ENCODE results near the gene SLIT1. TPM values are rescaled to one million over a fixed set of nuclear protein-coding genes. Genes with fewer than 3 reads are reported as not detected.

The SLIT1 gene
- total RNA-seq, 1 donor from 2014 or later = 0.49 TPM

DNA sequence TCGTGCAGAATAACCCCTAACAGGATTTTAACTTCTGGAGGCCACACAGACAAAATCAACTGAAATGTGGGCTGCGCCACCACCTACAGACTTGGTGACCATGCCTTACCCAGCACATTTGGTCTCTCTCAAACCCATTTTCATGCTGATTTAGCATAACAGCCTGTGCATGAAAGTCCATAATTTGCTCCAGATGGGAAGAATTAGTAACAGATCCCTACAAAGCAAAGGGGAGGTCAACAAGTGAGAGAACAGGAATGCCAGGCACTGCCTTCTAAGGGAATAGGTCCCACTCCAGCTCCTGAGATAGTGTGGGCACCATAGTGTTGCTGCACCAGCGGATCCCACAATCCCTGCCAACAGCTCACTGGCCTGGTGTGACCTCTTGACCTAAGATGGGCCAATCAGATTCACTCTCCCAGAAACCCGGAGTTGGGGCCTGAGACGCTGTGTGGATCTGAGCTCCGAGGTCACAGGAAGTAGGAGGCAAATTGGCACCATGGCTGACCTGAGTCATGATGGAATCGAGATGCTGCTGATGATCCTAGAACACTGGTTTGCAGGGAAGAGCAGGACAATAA is 32.4 kb downstream of the SLIT1 start:
- Histone ChIP-seq H3K4me3 (no peak overlapping the region), H3K9me3 (no peaks in the 10 kb centered on the region), H3K27ac (no peak overlapping the region), H3K4me1 (no peaks in the 10 kb centered on the region), H3K36me3 (no peaks in the 10 kb centered on the region), H3K27me3 (no peaks in the 10 kb centered on the region)
- intact Hi-C loops (cut with DNase I) = loop anchor here (5.0 kb wide), 1 partner anchor 1781 kb away; no protein-coding TSS in a partner anchor
- TF ChIP-seq POLR2A (IDR thresholded peaks at IDR 0.05) = no peak
- no peak for TF ChIP-seq POLR2AphosphoS5 (IDR thresholded peaks at IDR 0.05; ENCODE audit: insufficient read depth in 1 of 2, low read depth in 1 of 2)
- TF ChIP-seq, protein P1, sequence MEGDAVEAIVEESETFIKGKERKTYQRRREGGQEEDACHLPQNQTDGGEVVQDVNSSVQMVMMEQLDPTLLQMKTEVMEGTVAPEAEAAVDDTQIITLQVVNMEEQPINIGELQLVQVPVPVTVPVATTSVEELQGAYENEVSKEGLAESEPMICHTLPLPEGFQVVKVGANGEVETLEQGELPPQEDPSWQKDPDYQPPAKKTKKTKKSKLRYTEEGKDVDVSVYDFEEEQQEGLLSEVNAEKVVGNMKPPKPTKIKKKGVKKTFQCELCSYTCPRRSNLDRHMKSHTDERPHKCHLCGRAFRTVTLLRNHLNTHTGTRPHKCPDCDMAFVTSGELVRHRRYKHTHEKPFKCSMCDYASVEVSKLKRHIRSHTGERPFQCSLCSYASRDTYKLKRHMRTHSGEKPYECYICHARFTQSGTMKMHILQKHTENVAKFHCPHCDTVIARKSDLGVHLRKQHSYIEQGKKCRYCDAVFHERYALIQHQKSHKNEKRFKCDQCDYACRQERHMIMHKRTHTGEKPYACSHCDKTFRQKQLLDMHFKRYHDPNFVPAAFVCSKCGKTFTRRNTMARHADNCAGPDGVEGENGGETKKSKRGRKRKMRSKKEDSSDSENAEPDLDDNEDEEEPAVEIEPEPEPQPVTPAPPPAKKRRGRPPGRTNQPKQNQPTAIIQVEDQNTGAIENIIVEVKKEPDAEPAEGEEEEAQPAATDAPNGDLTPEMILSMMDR (IDR thresholded peaks at IDR 0.05) = no peak
- DNase-seq (ENCODE audit: extremely low spot score in 2 of 2) = no peak

- H3K27me3 ChIP-seq = no peaks in the 10 kb centered on the region
- intact Hi-C loops (cut with DNase I) = loop anchor here (5.0 kb wide), 1 partner anchor 1779 kb away; no protein-coding TSS in a partner anchor
- H3K36me3 ChIP-seq = no peaks in the 10 kb centered on the region
- H3K27ac ChIP-seq = no peak overlapping the region
- H3K4me1 ChIP-seq = no peaks in the 10 kb centered on the region
- no peak overlapping the region for H3K4me3 ChIP-seq
- no peak for DNase-seq (ENCODE audit: extremely low spot score in 2 of 2)
- TF ChIP-seq POLR2A (IDR thresholded peaks at IDR 0.05) = no peak
- TF ChIP-seq, protein P1 (IDR thresholded peaks at IDR 0.05) = no peak
- TF ChIP-seq POLR2AphosphoS5 (IDR thresholded peaks at IDR 0.05; ENCODE audit: insufficient read depth in 1 of 2, low read depth in 1 of 2) = no peak
- no peaks in the 10 kb centered on the region for H3K9me3 ChIP-seq
These were observed 34.3 kb downstream of the SLIT1 start for GRCh38 chr10:97151307-97151914.

GRCh38 chr10:97150616-97151015 is 35.1 kb downstream of the SLIT1 start:
- no peaks in the 10 kb centered on the region for H3K27me3 ChIP-seq
- intact Hi-C loops (cut with DNase I) = loop anchor here (5.0 kb wide), 1 partner anchor 1778 kb away; no protein-coding TSS in a partner anchor
- no peaks in the 10 kb centered on the region for H3K9me3 ChIP-seq
- TF ChIP-seq POLR2A (IDR thresholded peaks at IDR 0.05) (no peak), POLR2AphosphoS5 (IDR thresholded peaks at IDR 0.05; ENCODE audit: insufficient read depth in 1 of 2, low read depth in 1 of 2) (no peak)
- TF ChIP-seq, protein P1 (IDR thresholded peaks at IDR 0.05) = no peak
- no peak for DNase-seq (ENCODE audit: extremely low spot score in 2 of 2)
- no peaks in the 10 kb centered on the region for H3K4me1 ChIP-seq
- no peak overlapping the region for H3K27ac ChIP-seq
- H3K36me3 ChIP-seq = no peaks in the 10 kb centered on the region
- no peak overlapping the region for H3K4me3 ChIP-seq

GRCh38 chr10:97150013-97150595 is 35.7 kb downstream of the SLIT1 start:
- TF ChIP-seq POLR2A (IDR thresholded peaks at IDR 0.05) = no peak
- no peak for TF ChIP-seq POLR2AphosphoS5 (IDR thresholded peaks at IDR 0.05; ENCODE audit: insufficient read depth in 1 of 2, low read depth in 1 of 2)
- TF ChIP-seq, protein P1 (IDR thresholded peaks at IDR 0.05) = no peak
- Histone ChIP-seq H3K27ac (no peak overlapping the region), H3K4me3 (no peak overlapping the region), H3K27me3 (no peaks in the 10 kb centered on the region), H3K9me3 (no peaks in the 10 kb centered on the region), H3K4me1 (no peaks in the 10 kb centered on the region), H3K36me3 (no peaks in the 10 kb centered on the region)
- intact Hi-C loops (cut with DNase I) = loop anchor here (5.0 kb wide), 1 partner anchor 1778 kb away; no protein-coding TSS in a partner anchor
- DNase-seq (ENCODE audit: extremely low spot score in 2 of 2) = no peak
